ENCODE data around the gene CDCA7L.

Gene CDCA7L

GRCh38 chr7:21883069-21883468 lies 62.6 kb downstream of the CDCA7L start:
- no peak overlapping the region for H3K27ac ChIP-seq (ENCODE audit: low read depth, low read length)
- H4K20me1 ChIP-seq (ENCODE audit: low read depth, low read length), result no peaks in the 10 kb centered on the region
- H3K9me3 ChIP-seq (ENCODE audit: insufficient read depth, low read length), result no peaks in the 10 kb centered on the region
- TF ChIP-seq EZH2phosphoT487 (conservative IDR thresholded peaks at IDR 0.05; ENCODE audit: low read length) (no peak), CTCF (IDR thresholded peaks at IDR 0.05; ENCODE audit: insufficient read depth, low read length, poor library complexity, severe bottlenecking) (no peak)
- H3K27me3 ChIP-seq (ENCODE audit: low read length), result no peaks in the 10 kb centered on the region
- no peak overlapping the region for H3K4me2 ChIP-seq (ENCODE audit: low read depth, low read length, poor library complexity, severe bottlenecking)
- H3K9ac ChIP-seq (ENCODE audit: low read length), result no peak overlapping the region
- no peaks in the 10 kb centered on the region for H3F3A ChIP-seq (ENCODE audit: insufficient read depth)
- no peak overlapping the region for H3K4me3 ChIP-seq (ENCODE audit: insufficient read depth, low read length, poor library complexity, severe bottlenecking)
- no peaks in the 10 kb centered on the region for H3K79me2 ChIP-seq (ENCODE audit: insufficient read depth, low read length)
- no peak overlapping the region for H2AFZ ChIP-seq (ENCODE audit: low read depth, low read length, severe bottlenecking)
- H3K36me3 ChIP-seq (ENCODE audit: low read length), result no peaks in the 10 kb centered on the region
- no peaks in the 10 kb centered on the region for H3K9me2 ChIP-seq (replicated peaks; ENCODE audit: insufficient read depth, low read length)

GRCh38 chr7:21869785-21870402 lies 75.8 kb downstream of the CDCA7L start:
- no peaks in the 10 kb centered on the region for H3K36me3 ChIP-seq (ENCODE audit: low read length)
- H3K27me3 ChIP-seq (ENCODE audit: low read length), result no peaks in the 10 kb centered on the region
- H4K20me1 ChIP-seq (ENCODE audit: low read depth, low read length), result no peaks in the 10 kb centered on the region
- TF ChIP-seq CTCF (IDR thresholded peaks at IDR 0.05; ENCODE audit: insufficient read depth, low read length, poor library complexity, severe bottlenecking), result no peak
- TF ChIP-seq EZH2phosphoT487 (conservative IDR thresholded peaks at IDR 0.05; ENCODE audit: low read length), result no peak
- no peak overlapping the region for H3K4me3 ChIP-seq (ENCODE audit: insufficient read depth, low read length, poor library complexity, severe bottlenecking)
- H3K9me2 ChIP-seq (replicated peaks; ENCODE audit: insufficient read depth, low read length), result no peaks in the 10 kb centered on the region
- H3K79me2 ChIP-seq (ENCODE audit: insufficient read depth, low read length), result no peaks in the 10 kb centered on the region
- no peaks in the 10 kb centered on the region for H3F3A ChIP-seq (ENCODE audit: insufficient read depth)
- no peak overlapping the region for H3K4me2 ChIP-seq (ENCODE audit: low read depth, low read length, poor library complexity, severe bottlenecking)
- no peak overlapping the region for H3K9ac ChIP-seq (ENCODE audit: low read length)
- H3K27ac ChIP-seq (ENCODE audit: low read depth, low read length), result no peak overlapping the region
- no peak overlapping the region for H2AFZ ChIP-seq (ENCODE audit: low read depth, low read length, severe bottlenecking)
- H3K9me3 ChIP-seq (ENCODE audit: insufficient read depth, low read length), result no peaks in the 10 kb centered on the region

GRCh38 chr7:21868576-21868850 lies 77.2 kb downstream of the CDCA7L start:
- no peaks in the 10 kb centered on the region for H3K79me2 ChIP-seq (ENCODE audit: insufficient read depth, low read length)
- no peaks in the 10 kb centered on the region for H3K36me3 ChIP-seq (ENCODE audit: low read length)
- H3K9me3 ChIP-seq (ENCODE audit: insufficient read depth, low read length), result no peaks in the 10 kb centered on the region
- H2AFZ ChIP-seq (ENCODE audit: low read depth, low read length, severe bottlenecking), result no peak overlapping the region
- TF ChIP-seq EZH2phosphoT487 (conservative IDR thresholded peaks at IDR 0.05; ENCODE audit: low read length) (no peak), CTCF (IDR thresholded peaks at IDR 0.05; ENCODE audit: insufficient read depth, low read length, poor library complexity, severe bottlenecking) (no peak)
- H3K4me3 ChIP-seq (ENCODE audit: insufficient read depth, low read length, poor library complexity, severe bottlenecking), result no peak overlapping the region
- no peak overlapping the region for H3K9ac ChIP-seq (ENCODE audit: low read length)
- no peaks in the 10 kb centered on the region for H3F3A ChIP-seq (ENCODE audit: insufficient read depth)
- H3K27me3 ChIP-seq (ENCODE audit: low read length), result no peaks in the 10 kb centered on the region
- H3K27ac ChIP-seq (ENCODE audit: low read depth, low read length), result no peak overlapping the region
- H4K20me1 ChIP-seq (ENCODE audit: low read depth, low read length), result no peaks in the 10 kb centered on the region
- H3K4me2 ChIP-seq (ENCODE audit: low read depth, low read length, poor library complexity, severe bottlenecking), result no peak overlapping the region
- no peaks in the 10 kb centered on the region for H3K9me2 ChIP-seq (replicated peaks; ENCODE audit: insufficient read depth, low read length)
